ENCODE data around the gene MEN1.

- TF ChIP-seq, protein P1, sequence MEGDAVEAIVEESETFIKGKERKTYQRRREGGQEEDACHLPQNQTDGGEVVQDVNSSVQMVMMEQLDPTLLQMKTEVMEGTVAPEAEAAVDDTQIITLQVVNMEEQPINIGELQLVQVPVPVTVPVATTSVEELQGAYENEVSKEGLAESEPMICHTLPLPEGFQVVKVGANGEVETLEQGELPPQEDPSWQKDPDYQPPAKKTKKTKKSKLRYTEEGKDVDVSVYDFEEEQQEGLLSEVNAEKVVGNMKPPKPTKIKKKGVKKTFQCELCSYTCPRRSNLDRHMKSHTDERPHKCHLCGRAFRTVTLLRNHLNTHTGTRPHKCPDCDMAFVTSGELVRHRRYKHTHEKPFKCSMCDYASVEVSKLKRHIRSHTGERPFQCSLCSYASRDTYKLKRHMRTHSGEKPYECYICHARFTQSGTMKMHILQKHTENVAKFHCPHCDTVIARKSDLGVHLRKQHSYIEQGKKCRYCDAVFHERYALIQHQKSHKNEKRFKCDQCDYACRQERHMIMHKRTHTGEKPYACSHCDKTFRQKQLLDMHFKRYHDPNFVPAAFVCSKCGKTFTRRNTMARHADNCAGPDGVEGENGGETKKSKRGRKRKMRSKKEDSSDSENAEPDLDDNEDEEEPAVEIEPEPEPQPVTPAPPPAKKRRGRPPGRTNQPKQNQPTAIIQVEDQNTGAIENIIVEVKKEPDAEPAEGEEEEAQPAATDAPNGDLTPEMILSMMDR (IDR thresholded peaks at IDR 0.05) = no peak
- no peak for TF ChIP-seq POLR2A (IDR thresholded peaks at IDR 0.05)
Observed at GRCh38 chr11:64853709-64854108, 43.4 kb upstream of the MEN1 start.
